GM19043 (cell line): ENCODE data around the gene NOS1.
"Not testable (repeated sequence)": the region's sequence is repeated elsewhere in the genome, so short reads cannot be mapped to it uniquely, and the experiment has no call there.

ENCODE experiments used
- ATAC-seq: cut with Tn5 transposase; IDR thresholded peaks from one replicate; pipeline ENCODE4 v1.9.1; 2021; ENCODE audit warnings: low read depth; ENCODE audit not compliant: unreplicated experiment

The NOS1 gene

DNA sequence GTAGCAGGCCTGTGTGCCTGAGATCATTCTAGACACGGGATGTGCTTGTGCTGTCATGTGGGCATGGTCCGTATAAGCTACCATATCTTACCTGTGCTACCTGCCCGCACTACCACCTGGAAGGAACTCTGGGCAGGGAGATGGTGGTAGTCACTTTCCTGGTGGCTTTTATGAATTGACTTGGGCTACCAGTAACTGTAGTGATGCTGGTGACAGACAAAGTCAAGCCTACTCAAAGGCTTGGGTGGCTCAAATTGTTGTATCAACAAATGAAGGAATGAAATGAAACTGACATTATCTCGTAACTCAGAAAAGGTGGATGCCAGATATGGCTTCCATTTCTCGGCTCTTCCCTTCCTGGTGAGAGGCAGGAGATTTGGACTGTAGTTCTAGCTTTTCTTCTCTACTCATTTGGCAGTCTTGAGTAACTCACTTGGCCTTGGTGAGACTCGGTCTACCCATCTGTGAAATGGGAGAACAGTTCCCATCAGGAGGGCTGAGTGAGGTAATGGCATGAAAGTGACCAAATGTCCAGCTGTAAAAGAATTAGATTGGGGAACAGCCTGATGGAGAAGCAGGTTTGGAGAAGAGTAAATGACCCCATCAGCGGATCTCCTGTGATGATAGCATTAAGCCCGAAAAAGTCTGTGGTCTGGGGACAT lies 81.3 kb downstream of the NOS1 start:
- no peak for ATAC-seq

DNA sequence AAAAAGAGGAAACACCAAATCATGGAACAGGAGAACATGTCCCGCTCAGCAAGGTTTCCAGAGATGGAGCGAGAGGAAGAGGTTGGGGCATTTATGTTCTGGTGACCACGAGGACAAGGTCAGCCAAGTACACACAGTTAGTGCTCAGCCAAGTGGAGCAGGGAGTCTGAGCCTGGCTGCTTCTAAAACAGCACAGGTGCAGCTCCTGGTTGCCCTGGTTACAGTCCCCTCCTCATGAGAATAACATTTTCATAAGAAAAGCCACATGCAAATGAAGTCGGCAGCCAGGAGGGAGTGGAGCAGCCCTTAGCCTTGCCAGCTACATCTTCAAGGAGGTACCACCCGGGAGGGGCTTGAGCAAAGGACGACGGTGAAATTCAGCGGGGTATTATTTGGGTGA lies 81.8 kb downstream of the NOS1 start:
- ATAC-seq, result no peak

DNA sequence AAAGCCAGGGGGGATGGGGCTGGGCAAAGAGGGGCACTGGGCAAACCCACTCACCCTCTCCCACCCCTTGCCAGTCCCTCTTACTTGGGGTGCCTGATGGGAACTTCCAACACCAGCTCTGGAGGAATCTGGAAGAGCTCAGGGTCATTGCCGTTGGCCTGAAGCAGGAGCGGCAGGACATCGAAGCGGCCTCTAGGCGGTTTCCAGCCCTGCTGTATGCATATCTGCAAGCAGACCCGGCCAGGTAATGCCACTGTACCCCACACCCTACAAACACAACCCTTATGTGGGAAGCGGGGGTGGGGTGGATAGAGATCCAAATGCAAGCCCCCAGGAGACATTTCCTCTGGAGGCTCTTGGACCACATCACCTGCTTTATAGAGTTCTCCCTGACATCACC lies 83.6 kb downstream of the NOS1 start:
- no peak for ATAC-seq

DNA sequence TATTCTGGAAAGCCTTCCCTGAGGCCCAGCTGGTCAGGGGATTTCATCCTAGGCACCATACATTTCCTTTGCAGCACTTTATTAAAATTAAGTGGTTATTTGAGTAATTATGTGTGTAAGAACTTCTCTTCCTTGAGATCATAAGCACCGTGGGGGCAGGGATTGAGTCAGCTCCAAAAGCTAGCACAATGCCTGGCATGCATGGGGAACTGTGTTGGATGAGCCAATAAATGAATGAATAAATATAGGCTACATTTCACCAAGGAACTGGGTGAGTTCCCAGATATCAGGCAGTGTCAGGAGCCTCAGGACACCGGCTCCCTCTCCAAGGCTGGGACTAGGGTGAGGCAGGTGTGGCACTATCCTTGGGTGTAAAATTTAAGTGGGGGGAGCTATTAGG lies 88.3 kb downstream of the NOS1 start:
- ATAC-seq, result no peak

DNA sequence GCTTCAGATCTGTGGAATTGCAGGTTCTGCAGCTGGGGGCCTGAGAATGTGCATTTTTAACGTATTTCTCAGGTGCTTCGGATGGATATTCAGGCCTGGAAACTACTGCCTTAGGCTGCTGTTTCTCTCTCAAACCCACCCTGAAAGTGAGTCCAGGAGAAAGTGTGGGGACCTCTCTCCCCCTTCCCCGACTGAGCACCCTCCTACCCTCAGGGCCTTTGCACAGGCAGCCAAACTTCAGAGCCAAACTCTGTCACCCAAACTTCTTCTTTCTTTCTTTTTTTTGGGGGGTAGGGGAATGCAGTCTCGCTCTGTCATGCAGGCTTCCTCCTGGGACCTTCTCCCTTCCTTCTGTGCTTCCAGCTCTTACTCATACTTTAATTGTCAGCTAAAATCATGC lies 88.7 kb downstream of the NOS1 start:
- no peak for ATAC-seq

DNA sequence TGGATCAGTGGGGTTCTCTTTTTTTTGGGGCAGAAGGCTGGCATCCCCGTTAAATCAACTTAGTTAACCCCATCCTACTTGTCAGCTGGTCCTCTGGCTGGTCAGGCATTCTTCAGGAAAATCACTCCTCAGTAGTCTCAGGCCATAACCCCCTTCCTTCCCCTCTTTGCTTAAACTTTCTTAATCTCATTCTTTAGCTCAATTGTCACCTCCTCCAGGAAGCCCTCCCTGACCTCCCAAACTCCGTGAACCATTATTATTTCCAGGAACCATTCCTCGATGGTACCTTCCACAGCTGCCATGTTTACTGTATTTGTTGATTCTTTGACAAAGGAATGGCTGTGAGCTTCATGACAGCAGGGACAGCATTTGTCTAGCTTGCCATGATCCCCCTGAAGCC lies 98.7 kb downstream of the NOS1 start:
- no peak for ATAC-seq

DNA sequence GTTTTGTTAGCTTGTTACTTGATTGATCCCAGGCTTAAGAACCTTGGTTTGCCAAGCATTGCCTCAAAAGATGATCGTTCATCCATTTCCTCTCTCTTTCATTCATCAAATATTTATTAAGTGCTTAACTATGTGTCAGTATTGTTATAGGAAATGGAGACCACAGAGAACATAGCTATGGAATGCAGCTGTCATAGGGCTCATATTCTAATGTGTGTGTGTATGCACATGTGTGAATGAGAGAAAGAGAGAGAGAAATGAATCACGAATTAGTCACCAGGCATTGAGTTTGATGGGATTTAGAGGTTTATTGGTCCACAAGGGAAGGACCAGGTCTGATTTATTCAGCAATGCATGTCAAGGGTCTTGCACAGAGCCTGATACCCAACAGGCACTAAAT lies 100.2 kb downstream of the NOS1 start:
- ATAC-seq, result no peak

DNA sequence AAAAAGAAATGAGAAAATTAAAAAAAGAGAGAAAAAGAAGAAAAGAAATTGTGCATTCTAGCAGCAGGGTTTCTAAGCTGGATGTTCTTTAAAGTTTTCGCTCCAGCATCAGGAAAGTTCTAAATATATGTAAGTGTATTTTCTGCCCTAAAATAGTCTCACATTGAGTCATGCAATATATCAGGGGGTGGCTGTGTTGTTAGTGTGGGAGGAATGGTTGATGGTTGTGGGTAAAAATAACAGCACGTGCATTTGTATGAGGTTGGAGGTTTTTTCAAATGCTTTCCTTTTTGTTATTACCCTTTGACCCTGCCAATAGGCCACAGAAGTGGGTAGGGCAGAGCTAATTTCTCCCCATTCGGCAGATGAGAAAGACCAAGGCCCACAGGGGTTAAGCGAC lies 106.0 kb downstream of the NOS1 start:
- no peak for ATAC-seq

DNA sequence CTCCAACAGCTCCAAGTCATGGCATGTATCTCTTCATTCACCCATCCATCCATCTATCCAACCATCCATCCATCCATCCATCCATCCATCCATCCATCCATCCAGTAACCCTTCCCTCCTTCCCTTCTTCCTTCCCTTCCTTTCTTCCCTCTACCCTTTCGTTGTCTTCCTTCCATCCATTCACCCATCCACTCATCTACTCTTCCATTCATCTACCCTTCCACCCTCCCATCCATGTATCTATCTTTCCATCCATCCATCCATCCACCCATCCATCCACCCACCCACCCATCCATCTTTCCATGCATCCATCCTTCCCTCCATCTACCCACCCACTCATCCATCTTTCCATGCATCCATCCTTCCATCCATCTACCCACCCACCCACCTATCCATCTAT lies 117.9 kb downstream of the NOS1 start:
- no peak for ATAC-seq

DNA sequence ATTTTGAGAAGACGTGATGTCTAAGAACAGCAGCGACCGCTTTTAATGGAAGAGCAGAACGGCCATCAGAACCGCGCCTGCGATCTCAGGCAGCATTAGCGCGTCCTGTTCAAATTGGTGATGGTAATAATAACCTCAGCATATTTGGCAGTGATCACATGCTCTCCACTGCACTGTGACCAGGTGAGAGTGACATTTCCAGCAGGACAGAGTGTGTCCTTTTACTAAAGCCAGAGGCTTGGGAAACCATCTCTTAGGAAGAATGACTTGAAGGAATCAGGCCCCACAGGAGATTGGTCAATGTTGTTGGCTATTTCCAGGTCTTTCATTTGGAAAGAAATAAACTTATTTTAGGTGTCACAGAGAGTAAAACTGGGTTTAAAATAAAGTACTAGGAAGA lies 119.7 kb downstream of the NOS1 start:
- no peak for ATAC-seq

DNA sequence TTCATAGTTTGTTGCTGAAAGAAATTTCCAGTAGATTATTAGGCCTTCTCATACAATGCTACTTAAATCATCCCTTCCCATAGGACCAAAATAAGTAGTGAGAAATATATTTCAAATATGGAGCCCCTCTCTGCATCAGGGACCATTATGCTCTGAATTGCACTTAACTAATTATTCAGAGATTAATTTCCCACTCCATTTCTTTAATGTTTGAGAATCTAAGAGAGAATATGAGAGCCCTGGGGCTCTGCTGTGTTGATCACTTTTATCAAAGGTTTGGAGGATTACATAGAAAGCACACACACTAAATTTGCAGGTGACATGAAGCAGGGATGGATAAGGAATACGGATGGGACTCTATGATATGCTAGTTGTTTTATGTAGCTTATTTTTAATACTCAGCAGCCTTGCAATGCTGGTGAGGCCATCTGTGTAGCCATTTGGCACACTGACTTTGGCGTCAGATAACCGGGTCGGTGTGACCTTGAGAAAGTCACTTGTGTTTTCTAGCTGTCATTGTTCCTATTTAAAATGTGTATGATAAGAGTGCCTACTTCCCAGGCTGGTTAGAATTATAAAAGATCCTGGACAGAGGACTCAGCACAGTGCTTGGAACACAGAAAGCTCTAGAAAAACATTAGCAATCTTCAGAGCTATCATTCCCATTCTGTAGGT lies 121.2 kb downstream of the NOS1 start:
- no peak for ATAC-seq

DNA sequence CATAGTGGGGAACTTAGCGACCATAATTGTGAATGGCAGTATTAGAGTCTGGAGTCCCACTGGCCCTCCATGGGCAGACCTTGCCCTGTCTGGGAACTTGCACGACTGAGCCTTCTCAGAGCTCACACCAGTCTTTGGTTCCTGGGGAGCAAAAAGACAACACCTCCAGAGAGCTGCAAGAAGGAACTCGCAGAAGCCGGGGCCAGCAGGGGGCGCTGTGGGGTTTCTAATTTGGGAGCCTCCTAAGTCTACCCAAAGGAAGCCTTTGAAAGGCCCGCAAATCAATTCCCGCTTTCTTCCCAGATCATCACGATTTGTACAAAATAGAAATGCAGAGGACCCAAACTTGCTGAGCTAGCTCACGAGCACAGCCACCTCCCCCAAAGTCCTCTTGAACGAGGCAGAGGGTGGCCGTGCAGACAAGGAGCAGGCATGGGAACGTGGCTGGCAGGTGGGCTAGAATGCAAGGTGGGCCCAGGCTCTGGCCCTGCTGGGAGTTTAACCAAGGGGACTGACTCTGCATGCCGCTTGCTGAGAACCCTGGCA lies 124.9 kb downstream of the NOS1 start:
- no peak for ATAC-seq

DNA sequence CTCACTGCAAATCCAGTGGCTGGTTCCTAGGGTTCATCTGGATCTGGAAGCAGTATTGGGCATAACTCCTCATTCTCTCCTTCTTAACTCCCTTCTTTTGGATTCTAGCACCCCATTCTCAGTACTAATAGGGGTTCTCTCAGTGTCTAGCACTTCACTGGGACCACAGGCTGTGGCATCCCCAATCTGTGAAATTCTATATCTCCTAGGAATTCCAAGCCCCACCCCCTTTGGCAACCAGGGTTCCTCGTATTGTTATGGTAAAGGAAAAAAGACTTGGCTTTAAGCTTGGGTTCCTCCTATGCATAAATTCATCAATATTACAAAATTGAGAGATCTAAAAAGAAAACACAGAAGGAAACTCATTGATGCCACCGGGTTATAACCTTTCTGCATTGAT lies 126.2 kb downstream of the NOS1 start:
- ATAC-seq, result no peak

DNA sequence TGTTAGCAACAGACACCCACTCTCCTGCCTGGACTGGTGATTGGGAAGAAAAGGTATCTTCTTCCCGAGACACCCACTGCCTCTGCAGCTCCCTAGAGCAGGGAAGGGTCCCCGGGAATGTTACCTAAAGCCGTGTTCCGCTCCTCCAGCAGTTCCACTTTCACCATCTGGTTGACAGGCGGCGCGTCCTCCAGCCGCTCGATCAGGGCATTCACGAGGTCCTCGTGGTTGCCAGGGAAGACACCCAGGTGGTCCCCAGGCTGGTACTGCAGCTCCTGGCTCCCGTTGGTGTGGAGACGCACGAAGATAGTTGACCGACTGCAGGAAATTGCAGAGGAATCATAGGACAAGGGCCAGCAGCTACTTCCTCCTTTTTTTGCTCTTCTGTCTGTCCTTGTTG lies 127.0 kb downstream of the NOS1 start:
- no peak for ATAC-seq

DNA sequence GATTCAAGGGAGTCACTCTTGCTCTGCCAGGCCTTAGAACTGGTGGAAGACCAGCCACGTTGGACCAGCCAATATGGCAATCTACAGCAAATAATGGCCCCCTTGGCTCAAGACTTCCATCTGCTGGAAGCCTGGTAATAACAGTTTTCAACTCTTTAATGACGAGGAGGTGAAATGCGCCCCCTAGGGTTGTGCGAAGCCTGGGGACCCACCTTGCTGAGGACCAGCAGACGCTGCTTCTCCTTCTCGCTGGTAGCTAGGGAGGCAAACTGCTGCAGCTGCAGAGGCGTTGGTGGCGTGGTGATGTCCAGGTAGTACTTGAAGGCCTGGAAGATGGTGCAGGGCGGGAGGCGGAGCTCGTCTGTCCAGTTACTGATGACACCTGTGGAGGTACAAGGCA lies 129.7 kb downstream of the NOS1 start:
- no peak for ATAC-seq

DNA sequence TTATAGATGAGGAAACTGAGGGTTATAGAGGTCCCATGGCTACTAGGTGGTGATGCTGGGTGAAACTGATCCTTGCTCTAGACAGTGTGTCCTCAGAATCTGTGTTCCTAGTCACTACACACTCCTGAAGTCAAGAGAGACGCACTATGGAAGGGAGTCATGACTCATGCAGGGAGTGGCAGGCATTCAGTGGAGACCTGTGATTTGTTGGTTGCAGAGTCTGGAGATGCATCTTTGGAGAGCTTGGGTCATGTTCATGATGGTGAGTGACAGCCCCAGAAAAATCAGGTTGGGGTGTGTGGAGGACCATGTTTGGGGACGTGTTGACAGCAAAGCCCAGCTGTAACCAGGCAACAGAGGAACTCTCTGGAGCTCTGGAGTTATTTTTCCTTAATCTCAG lies 133.2 kb downstream of the NOS1 start:
- no peak for ATAC-seq

DNA sequence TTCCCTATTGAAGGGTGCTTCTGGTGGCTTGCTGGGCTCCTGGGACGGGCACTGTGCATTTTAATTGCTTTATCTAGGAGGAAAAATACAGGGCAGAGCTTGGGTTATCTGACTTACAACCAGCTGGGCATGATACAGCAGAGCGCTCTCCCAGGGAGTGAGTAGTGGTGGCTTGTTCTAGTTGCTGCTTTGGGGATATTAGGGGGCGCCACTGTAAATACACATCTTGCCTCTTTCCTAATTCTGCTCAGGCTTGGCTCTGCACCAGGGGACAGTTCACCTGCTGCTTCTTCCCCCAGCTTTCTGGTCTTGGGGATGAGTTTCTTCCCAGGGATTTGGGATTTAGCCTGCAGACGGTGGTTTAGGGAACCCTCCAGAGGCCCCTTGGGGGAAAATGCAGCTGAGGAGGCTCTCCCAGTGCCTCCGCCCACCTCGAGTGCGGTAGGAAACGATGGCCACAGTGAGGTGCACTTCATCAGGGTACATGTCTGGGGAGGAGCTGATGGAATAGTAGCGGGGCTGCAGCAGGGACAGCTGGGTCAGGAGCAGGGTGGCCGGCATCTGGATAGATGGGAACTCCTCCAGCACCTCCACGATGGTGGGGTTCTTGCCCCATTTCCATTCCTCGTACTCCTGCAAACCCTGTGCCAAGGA lies 134.3 kb downstream of the NOS1 start:
- ATAC-seq, result no peak

DNA sequence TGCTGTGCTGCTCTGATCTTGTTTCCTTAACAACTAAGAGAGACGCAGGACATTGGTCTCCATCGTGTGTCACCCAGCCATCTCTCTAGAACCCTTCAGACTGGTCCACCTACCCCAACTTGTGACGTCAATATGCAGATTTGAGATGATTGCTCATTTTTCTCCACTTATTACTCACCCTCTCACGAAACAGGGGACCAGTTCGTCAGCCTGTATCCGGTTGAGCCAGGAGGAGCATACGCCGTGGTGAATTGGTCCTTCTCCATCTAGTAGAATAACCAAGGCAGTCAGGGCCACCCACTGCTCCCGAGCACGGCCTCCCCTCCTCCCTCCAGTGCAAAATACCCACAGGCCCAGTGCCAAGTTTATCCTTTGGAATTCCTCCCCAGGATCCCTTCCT lies 134.9 kb downstream of the NOS1 start:
- no peak for ATAC-seq

DNA sequence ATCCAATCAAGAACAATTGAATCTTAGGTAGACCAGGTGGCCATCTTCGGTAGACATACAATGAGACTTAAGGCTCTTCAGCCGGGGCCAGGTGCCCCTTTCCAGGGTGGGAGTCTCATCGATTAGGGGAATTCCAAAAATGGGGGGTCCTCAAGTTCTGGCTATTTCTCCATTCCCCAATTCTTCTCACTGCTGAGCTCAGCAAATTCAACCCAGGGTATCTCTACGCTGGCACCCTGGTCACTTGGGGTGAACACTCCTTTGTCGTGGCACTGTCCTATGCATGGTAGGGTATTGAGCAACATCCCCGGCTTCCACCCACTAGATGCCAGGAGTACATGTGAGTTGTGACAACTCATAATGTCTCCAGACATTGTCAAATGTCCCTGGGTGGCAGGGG lies 136.2 kb downstream of the NOS1 start:
- no peak for ATAC-seq

DNA sequence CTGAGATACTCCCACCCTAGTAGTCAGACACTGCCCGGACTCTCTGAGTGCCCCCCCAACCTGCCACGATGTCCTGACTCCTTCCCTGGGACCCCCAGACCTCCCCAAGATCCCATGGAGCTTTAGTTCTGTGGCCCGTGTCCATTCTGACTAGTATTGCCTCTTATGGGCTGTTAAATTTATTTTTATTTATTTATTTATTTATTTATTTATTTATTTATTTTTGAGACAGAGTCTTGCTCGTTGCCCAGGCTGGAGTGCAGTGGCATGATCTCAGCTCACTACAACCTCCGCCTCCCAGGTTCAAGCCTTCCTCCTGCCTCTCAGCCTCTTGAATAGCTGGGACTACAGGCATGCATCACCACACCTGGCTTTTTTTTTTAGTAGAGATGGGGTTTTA lies 140.5 kb downstream of the NOS1 start:
- not testable (repeated sequence) for ATAC-seq

DNA sequence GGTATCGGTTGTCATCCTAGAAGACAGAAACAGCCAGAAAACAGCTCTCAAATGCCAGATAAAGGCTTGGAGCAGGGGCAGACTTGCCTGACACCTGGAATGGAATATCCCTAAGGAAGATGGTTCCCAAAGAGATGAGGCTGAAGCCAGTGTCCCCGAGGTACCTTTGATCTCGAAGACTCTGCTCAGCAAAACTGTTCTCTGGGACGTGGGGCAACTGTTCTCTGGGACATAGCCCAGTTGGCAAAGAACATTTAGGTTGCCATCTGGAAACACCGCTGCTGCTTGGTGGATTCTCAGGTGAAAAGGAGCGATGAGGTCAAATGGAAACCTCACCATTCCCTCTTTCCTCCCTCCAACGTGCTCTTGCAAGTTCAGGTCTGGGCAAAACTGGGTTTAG lies 143.3 kb downstream of the NOS1 start:
- no peak for ATAC-seq

DNA sequence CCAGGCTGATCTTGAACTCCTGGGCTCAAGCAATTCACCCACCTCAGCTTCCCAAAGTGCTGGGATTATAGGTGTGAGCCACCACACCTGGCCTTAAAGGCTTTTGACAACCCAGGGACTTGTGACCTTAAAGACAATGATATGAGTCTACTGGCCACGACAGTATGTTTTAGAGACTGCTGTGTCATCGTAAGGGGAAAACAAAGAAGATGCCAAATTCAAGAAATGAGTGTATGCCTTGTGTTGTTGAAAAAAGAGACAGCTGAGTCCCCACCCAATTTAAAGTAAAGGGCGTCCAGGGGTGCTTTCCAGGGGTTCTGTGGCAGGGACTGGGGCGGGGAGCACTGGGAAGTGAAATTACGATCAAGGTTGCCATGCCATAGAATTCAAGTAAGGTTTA lies 144.7 kb downstream of the NOS1 start:
- ATAC-seq, result no peak
